GM19035 (cell line): ENCODE results near the gene ZYG11A.

Experiments
- ATAC-seq: cut with Tn5 transposase; IDR thresholded peaks from one replicate; pipeline ENCODE4 v1.9.1; 2021; ENCODE audit not compliant: unreplicated experiment

Gene ZYG11A

GRCh38 chr1:52917156-52917555, 74.6 kb downstream of the ZYG11A start:
- no peak for ATAC-seq

- no peak for ATAC-seq
These were observed 75.0 kb downstream of the ZYG11A start for GRCh38 chr1:52917581-52917980.

GRCh38 chr1:52918201-52918600, 75.6 kb downstream of the ZYG11A start:
- no peak for ATAC-seq

- no peak for ATAC-seq
These were observed 76.6 kb downstream of the ZYG11A start for GRCh38 chr1:52919051-52919722.

- ATAC-seq, result no peak
These were observed 77.3 kb downstream of the ZYG11A start for GRCh38 chr1:52919723-52920483.

- ATAC-seq, result no peak
These were observed 78.3 kb downstream of the ZYG11A start for GRCh38 chr1:52920791-52921291.

GRCh38 chr1:52925571-52926005, 83.0 kb downstream of the ZYG11A start:
- ATAC-seq, result no peak

GRCh38 chr1:52926864-52927211, 84.3 kb downstream of the ZYG11A start:
- peak; percentile 22 for ATAC-seq

GRCh38 chr1:52927212-52928014, 84.9 kb downstream of the ZYG11A start, which contains the start of gene SCP2:
Gene SCP2 (plus strand): TSS chr1:52927276. CDS start chr1:52927397, 121 bp downstream.
- ATAC-seq, result peak; percentile 76

- no peak for ATAC-seq
These were observed 85.5 kb downstream of the ZYG11A start for GRCh38 chr1:52928015-52928404.

- no peak for ATAC-seq
These were observed 86.5 kb downstream of the ZYG11A start for GRCh38 chr1:52929019-52929418.

- no peak for ATAC-seq
These were observed 95.0 kb downstream of the ZYG11A start for GRCh38 chr1:52937433-52938182.

GRCh38 chr1:52938183-52938451, 95.6 kb downstream of the ZYG11A start:
- no peak for ATAC-seq

- ATAC-seq, result no peak
These were observed 101.4 kb downstream of the ZYG11A start for GRCh38 chr1:52943876-52944416.

GRCh38 chr1:52944566-52944965, 102.0 kb downstream of the ZYG11A start:
- no peak for ATAC-seq
